ENCODE measurements around the gene RNF11. TPM values are rescaled to one million over a fixed set of nuclear protein-coding genes. Genes with fewer than 3 reads are reported as not detected.

The RNF11 gene
- total and polyA plus RNA-seq, 2 of the 8 experiments (the other 6 are each of a cell fraction or from before 2014, with no cell fraction given): 49.6 to 54.2 TPM

DNA sequence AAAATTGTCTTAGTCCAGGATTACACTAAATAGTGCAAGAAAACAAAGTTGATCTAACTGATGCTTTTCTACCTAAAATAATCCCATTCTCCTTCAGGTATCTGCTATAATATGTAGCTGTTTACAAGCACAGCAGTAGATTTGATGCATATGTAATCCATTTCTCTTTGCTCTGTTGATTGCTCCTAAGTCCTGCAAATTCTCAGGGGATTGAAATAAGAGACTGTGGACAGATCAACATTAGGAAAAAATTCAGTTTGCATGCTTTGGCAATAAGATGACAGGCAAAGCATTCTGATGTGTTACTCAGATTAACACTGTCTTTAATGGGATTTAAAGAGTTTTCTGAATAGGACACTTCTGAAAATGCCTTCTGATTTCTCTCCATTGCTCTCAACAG is 34.7 kb downstream of the RNF11 start:
- Histone ChIP-seq H4K8ac (ENCODE audit: extremely low read depth, insufficient read depth, low read length) (no peak overlapping the region; the same call in 1 of the 2 replicates), H3K4me3 (ENCODE audit: extremely low read depth in 1 of 4, insufficient read depth in 2 of 4, low read depth in 3 of 4, low read length in 4 of 4) (no peak overlapping the region), H3K36me3 (ENCODE audit: control insufficient read depth in 2 of 4, insufficient read depth in 4 of 4, low read length in 3 of 4) (peaks cover 0 to 16% (median 4%) of the 10 kb centered on the region in 4 experiments; a peak in 2 of 8 replicates), H4K91ac (replicated peaks; ENCODE audit: insufficient read length, low read length) (no peak overlapping the region), H3K14ac (ENCODE audit: insufficient read length) (no peak overlapping the region), H2BK5ac (ENCODE audit: low read depth, low read length) (no peak overlapping the region), H3K79me2 (ENCODE audit: control insufficient read depth in 1 of 2, insufficient read depth in 2 of 2, low read length in 2 of 2) (peaks cover 0 to 7% of the 10 kb centered on the region in 2 experiments; a peak in 1 of 4 replicates), H2BK20ac (ENCODE audit: low read length) (no peak overlapping the region), H3K9me3 (ENCODE audit: insufficient read depth in 2 of 2, low read depth in 1 of 2, low read length in 1 of 2) (no peaks in the 10 kb centered on the region), H2BK12ac (ENCODE audit: low read depth, low read length) (no peak overlapping the region), H2BK15ac (ENCODE audit: low read length) (no peak overlapping the region), H2AK5ac (ENCODE audit: low read depth, low read length) (no peak overlapping the region), H2AFZ (ENCODE audit: low read length) (no peak overlapping the region), H3K27ac (ENCODE audit: low read depth, low read length) (no peak overlapping the region), H3K79me1 (ENCODE audit: low read depth, low read length) (no peaks in the 10 kb centered on the region; the same call in none of the 2 replicates), H3K56ac (replicated peaks; ENCODE audit: insufficient read length, low read depth, low read length) (no peak overlapping the region), H4K20me1 (replicated peaks in 1 of 2; ENCODE audit: control insufficient read depth in 1 of 2, insufficient read depth in 2 of 2, low read length in 2 of 2) (peaks cover 0 to 1% of the 10 kb centered on the region in 2 experiments), H3K4me2 (ENCODE audit: insufficient read depth in 1 of 2, low read depth in 2 of 2, low read length in 2 of 2) (no peak overlapping the region), H3K27me3 (replicated peaks in 1 of 4; ENCODE audit: control insufficient read depth in 3 of 4, extremely low read depth in 1 of 4, insufficient read depth in 3 of 4, low read length in 3 of 4) (no peaks in the 10 kb centered on the region), H4K5ac (ENCODE audit: insufficient read length, low read depth, low read length) (no peak overlapping the region), H3K9ac (replicated peaks in 1 of 4; ENCODE audit: extremely low read depth in 1 of 4, low read depth in 3 of 4, low read length in 3 of 4) (no peak overlapping the region), H3K23me2 (ENCODE audit: low read depth, low read length) (no peaks in the 10 kb centered on the region), H3K4me1 (replicated peaks in 1 of 4; ENCODE audit: control insufficient read depth in 3 of 4, insufficient read depth in 4 of 4, low read length in 3 of 4) (no peaks in the 10 kb centered on the region), H3K4ac (replicated peaks; ENCODE audit: insufficient read length, low read depth, low read length) (no peak overlapping the region), H3K18ac (ENCODE audit: extremely low read depth, low read length) (no peak overlapping the region), H2BK120ac (replicated peaks; ENCODE audit: low read depth, low read length) (no peak overlapping the region), H3K23ac (ENCODE audit: insufficient read length) (no peak overlapping the region)
- CTCF ChIA-PET (ENCODE audit: partially characterized antibody): no interaction called here
- POLR2A ChIA-PET (ENCODE audit: partially characterized antibody): no interaction called here
- DNase-seq (ENCODE audit: low read depth in 1 of 2, low spot score in 2 of 2) (no peak), FAIRE-seq (no peak)
- TF ChIP-seq CHD1 (IDR thresholded peaks at IDR 0.05; ENCODE audit: low read depth, low read length) (no peak), CTBP2 (IDR thresholded peaks at IDR 0.05; ENCODE audit: borderline replicate concordance, insufficient read depth, insufficient read length, low read length) (no peak), BACH1 (IDR thresholded peaks at IDR 0.05; ENCODE audit: low read length) (no peak), POLR2AphosphoS5 (IDR thresholded peaks at IDR 0.05; ENCODE audit: low read depth, low read length) (no peak), ASH2L (IDR thresholded peaks at IDR 0.05; ENCODE audit: low read length) (no peak), TEAD4 (IDR thresholded peaks at IDR 0.05; ENCODE audit: low read depth, low read length) (no peak), SP1 (IDR thresholded peaks at IDR 0.05; ENCODE audit: low read depth, low read length) (no peak), SAP30 (IDR thresholded peaks at IDR 0.05; ENCODE audit: insufficient read depth, insufficient replicate concordance, low read length) (no peak), TBP (IDR thresholded peaks at IDR 0.05; ENCODE audit: low read depth, low read length) (no peak), SIX5 (IDR thresholded peaks at IDR 0.05; ENCODE audit: low read depth, low read length) (no peak), BCL11A (IDR thresholded peaks at IDR 0.05; ENCODE audit: low read depth in 2 of 2, low read length in 2 of 2) (no peak), SUZ12 (IDR thresholded peaks at IDR 0.05; ENCODE audit: low read length) (no peak), EZH2 (IDR thresholded peaks at IDR 0.05; ENCODE audit: low read depth, low read length, severe bottlenecking) (no peak), ZNF274 (IDR thresholded peaks at IDR 0.05; ENCODE audit: borderline replicate concordance, extremely low read depth, low read length) (no peak), MAFK (IDR thresholded peaks at IDR 0.05; ENCODE audit: low read depth, low read length) (no peak), CHD2 (IDR thresholded peaks at IDR 0.05; ENCODE audit: low read length) (no peak), POLR2A (IDR thresholded peaks at IDR 0.05; ENCODE audit: control extremely low read depth in 1 of 2, low read depth in 2 of 2, low read length in 2 of 2) (no peak), KDM4A (IDR thresholded peaks at IDR 0.05; ENCODE audit: low read depth, low read length, severe bottlenecking) (no peak)
